C4-2B (cell line): ENCODE results near the gene SNX24.

Experiments
- H3K27ac ChIP-seq: fragments of 450-650 bp; 2 replicates; pipeline ENCODE4 v1.5.1; 2017
- CTCF ChIP-seq: fragments of 450-650 bp; conservative IDR thresholded peaks from 2 replicates; pipeline ENCODE4 v1.5.1; 2017; ENCODE audit warnings: mild to moderate bottlenecking
- ZFX ChIP-seq: fragments of 450-650 bp; IDR thresholded peaks from 2 replicates; pipeline ENCODE4 v1.6.1; 2017

SNX24 gene

DNA sequence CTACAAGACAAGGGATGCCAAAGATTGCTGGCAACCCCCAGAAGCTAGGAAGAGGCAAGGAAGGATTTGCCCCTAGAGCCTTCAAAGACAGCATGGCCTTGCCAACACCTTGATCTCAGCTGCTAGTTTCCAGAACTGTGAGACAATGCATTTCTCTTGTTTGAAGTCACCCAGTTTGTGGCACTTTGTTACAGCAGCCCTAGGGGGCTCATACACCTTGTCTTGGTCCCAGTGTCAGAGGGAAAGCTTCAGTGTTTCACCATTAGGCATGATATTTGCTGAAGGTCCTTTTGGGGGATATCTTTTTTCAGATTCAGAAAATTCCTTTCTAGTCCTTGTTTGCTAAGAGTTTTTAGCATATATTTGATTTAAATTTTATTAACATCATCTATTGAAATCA lies 194.3 kb downstream of the SNX24 start:
- TF ChIP-seq ZFX (no peak), CTCF (no peak)
- H3K27ac ChIP-seq: no peak overlapping the region

- TF ChIP-seq CTCF (no peak), ZFX (no peak)
- no peak overlapping the region for H3K27ac ChIP-seq
These were observed 199.7 kb downstream of the SNX24 start for GRCh38 chr5:123044926-123045617.

DNA sequence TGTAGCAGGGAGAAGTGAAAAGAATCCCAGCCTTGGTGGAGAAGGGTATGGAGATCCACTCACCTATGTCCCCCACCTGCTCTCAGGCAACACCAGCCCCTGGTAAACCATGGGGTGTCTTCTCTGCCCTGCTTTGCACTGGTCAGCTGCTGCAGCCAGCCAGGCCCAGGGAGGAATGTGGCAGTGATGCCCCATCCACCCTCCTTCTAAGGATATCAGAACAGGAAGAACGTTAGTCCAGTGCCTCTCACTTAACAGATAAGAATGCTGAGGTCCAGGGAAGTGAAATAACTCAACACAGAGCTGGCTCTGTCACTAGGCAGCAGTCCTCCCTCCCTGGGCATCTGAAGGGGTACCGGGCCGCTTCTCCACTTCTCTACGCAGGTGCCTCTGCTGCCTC lies 200.8 kb downstream of the SNX24 start:
- TF ChIP-seq CTCF (no peak), ZFX (no peak)
- no peak overlapping the region for H3K27ac ChIP-seq

DNA sequence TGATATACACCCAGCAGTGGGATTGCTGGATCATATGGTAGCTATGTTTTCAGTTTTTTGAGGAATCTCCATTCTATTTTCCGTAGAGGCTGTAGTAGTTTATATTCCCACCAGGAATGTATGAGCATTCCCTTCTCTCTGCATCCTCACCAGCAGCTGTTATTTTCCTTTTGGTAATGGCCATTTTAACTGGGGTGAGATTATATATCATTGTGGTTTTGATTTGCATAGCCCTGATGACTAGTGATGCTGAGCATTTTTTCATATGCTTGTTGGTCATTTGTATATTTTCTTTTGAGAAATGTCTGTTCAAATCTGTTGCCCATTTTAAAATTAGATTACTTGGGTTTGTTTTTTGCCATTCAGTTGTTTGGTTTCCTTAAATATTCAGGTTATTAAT lies 202.3 kb downstream of the SNX24 start:
- TF ChIP-seq CTCF: no peak
- TF ChIP-seq ZFX: no peak
- no peak overlapping the region for H3K27ac ChIP-seq

DNA sequence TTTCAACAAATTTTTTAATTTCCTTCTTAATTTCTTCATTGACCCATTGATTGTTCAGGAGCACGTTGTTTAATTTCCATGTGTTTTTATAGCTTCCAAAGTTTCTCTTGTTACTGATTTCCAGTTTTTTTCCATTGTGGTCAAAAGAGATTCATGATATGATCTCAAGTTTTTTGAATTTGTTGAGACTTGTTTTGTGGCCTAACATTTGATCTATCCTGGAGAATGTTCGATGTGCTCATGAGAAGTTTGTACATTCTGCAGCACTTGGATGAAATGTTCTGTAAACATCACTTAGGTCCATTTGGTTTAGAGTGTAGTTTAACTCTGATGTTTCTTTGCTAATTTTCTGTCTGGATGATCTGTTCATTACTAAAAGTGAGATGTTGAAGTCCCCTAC lies 205.8 kb downstream of the SNX24 start:
- TF ChIP-seq ZFX: no peak
- no peak for TF ChIP-seq CTCF
- H3K27ac ChIP-seq: no peak overlapping the region
